ENCODE data around the gene PIGC.

The PIGC gene

GRCh38 chr1:172465617-172466016 is 21.7 kb upstream of the PIGC start:
- no peaks in the 10 kb centered on the region for H3K36me3 ChIP-seq (ENCODE audit: control insufficient read depth, insufficient read depth, low read length)
- H3K9ac ChIP-seq (ENCODE audit: low read depth, low read length): no peak overlapping the region
- H3K4me3 ChIP-seq (ENCODE audit: low read depth, low read length): no peak overlapping the region
- no peaks in the 10 kb centered on the region for H3K27me3 ChIP-seq (ENCODE audit: control insufficient read depth, insufficient read depth, low read length)
- H3K9me3 ChIP-seq (ENCODE audit: control insufficient read depth, insufficient read depth, low read length): no peaks in the 10 kb centered on the region
- H3K4me1 ChIP-seq (ENCODE audit: control insufficient read depth, insufficient read depth, low read length): no peaks in the 10 kb centered on the region

GRCh38 chr1:172460887-172461315 is 17.0 kb upstream of the PIGC start:
- Histone ChIP-seq H3K4me3 (ENCODE audit: low read depth, low read length) (no peak overlapping the region), H3K4me1 (ENCODE audit: control insufficient read depth, insufficient read depth, low read length) (no peaks in the 10 kb centered on the region), H3K9me3 (ENCODE audit: control insufficient read depth, insufficient read depth, low read length) (no peaks in the 10 kb centered on the region), H3K27me3 (ENCODE audit: control insufficient read depth, insufficient read depth, low read length) (no peaks in the 10 kb centered on the region), H3K36me3 (ENCODE audit: control insufficient read depth, insufficient read depth, low read length) (no peaks in the 10 kb centered on the region), H3K9ac (ENCODE audit: low read depth, low read length) (no peak overlapping the region)

GRCh38 chr1:172460177-172460576 is 16.3 kb upstream of the PIGC start:
- no peaks in the 10 kb centered on the region for H3K27me3 ChIP-seq (ENCODE audit: control insufficient read depth, insufficient read depth, low read length)
- H3K4me3 ChIP-seq (ENCODE audit: low read depth, low read length): no peak overlapping the region
- no peaks in the 10 kb centered on the region for H3K9me3 ChIP-seq (ENCODE audit: control insufficient read depth, insufficient read depth, low read length)
- H3K9ac ChIP-seq (ENCODE audit: low read depth, low read length): no peak overlapping the region
- H3K4me1 ChIP-seq (ENCODE audit: control insufficient read depth, insufficient read depth, low read length): no peaks in the 10 kb centered on the region
- H3K36me3 ChIP-seq (ENCODE audit: control insufficient read depth, insufficient read depth, low read length): no peaks in the 10 kb centered on the region

- no peak overlapping the region for H3K4me3 ChIP-seq (ENCODE audit: low read depth, low read length)
- H3K27me3 ChIP-seq (ENCODE audit: control insufficient read depth, insufficient read depth, low read length): no peaks in the 10 kb centered on the region
- H3K36me3 ChIP-seq (ENCODE audit: control insufficient read depth, insufficient read depth, low read length): no peaks in the 10 kb centered on the region
- no peaks in the 10 kb centered on the region for H3K4me1 ChIP-seq (ENCODE audit: control insufficient read depth, insufficient read depth, low read length)
- H3K9me3 ChIP-seq (ENCODE audit: control insufficient read depth, insufficient read depth, low read length): no peaks in the 10 kb centered on the region
- H3K9ac ChIP-seq (ENCODE audit: low read depth, low read length): no peak overlapping the region
Observed at GRCh38 chr1:172457479-172458130, 13.7 kb upstream of the PIGC start.

GRCh38 chr1:172456344-172456769 is 12.5 kb upstream of the PIGC start:
- no peaks in the 10 kb centered on the region for H3K9me3 ChIP-seq (ENCODE audit: control insufficient read depth, insufficient read depth, low read length)
- no peaks in the 10 kb centered on the region for H3K4me1 ChIP-seq (ENCODE audit: control insufficient read depth, insufficient read depth, low read length)
- H3K27me3 ChIP-seq (ENCODE audit: control insufficient read depth, insufficient read depth, low read length): no peaks in the 10 kb centered on the region
- H3K4me3 ChIP-seq (ENCODE audit: low read depth, low read length): no peak overlapping the region
- H3K36me3 ChIP-seq (ENCODE audit: control insufficient read depth, insufficient read depth, low read length): no peaks in the 10 kb centered on the region
- H3K9ac ChIP-seq (ENCODE audit: low read depth, low read length): no peak overlapping the region

GRCh38 chr1:172455451-172455850 is 11.6 kb upstream of the PIGC start:
- Histone ChIP-seq H3K27me3 (ENCODE audit: control insufficient read depth, insufficient read depth, low read length) (no peaks in the 10 kb centered on the region), H3K36me3 (ENCODE audit: control insufficient read depth, insufficient read depth, low read length) (no peaks in the 10 kb centered on the region), H3K9ac (ENCODE audit: low read depth, low read length) (no peak overlapping the region), H3K4me1 (ENCODE audit: control insufficient read depth, insufficient read depth, low read length) (no peaks in the 10 kb centered on the region), H3K4me3 (ENCODE audit: low read depth, low read length) (no peak overlapping the region), H3K9me3 (ENCODE audit: control insufficient read depth, insufficient read depth, low read length) (no peaks in the 10 kb centered on the region)

- H3K9me3 ChIP-seq (ENCODE audit: control insufficient read depth, insufficient read depth, low read length): no peaks in the 10 kb centered on the region
- H3K27me3 ChIP-seq (ENCODE audit: control insufficient read depth, insufficient read depth, low read length): no peaks in the 10 kb centered on the region
- H3K9ac ChIP-seq (ENCODE audit: low read depth, low read length): no peak overlapping the region
- H3K4me1 ChIP-seq (ENCODE audit: control insufficient read depth, insufficient read depth, low read length): no peaks in the 10 kb centered on the region
- H3K4me3 ChIP-seq (ENCODE audit: low read depth, low read length): no peak overlapping the region
- H3K36me3 ChIP-seq (ENCODE audit: control insufficient read depth, insufficient read depth, low read length): no peaks in the 10 kb centered on the region
Observed at GRCh38 chr1:172453607-172454006, 9.7 kb upstream of the PIGC start.

- Histone ChIP-seq H3K4me3 (ENCODE audit: low read depth, low read length) (no peak overlapping the region), H3K27me3 (ENCODE audit: control insufficient read depth, insufficient read depth, low read length) (no peaks in the 10 kb centered on the region), H3K9ac (ENCODE audit: low read depth, low read length) (no peak overlapping the region)
Observed at GRCh38 chr1:172453153-172453545, 9.3 kb upstream of the PIGC start.

GRCh38 chr1:172452536-172453152 is 8.8 kb upstream of the PIGC start:
- no peak overlapping the region for H3K9ac ChIP-seq (ENCODE audit: low read depth, low read length)
- no peak overlapping the region for H3K4me3 ChIP-seq (ENCODE audit: low read depth, low read length)
- no peaks in the 10 kb centered on the region for H3K4me1 ChIP-seq (ENCODE audit: control insufficient read depth, insufficient read depth, low read length)
- no peaks in the 10 kb centered on the region for H3K9me3 ChIP-seq (ENCODE audit: control insufficient read depth, insufficient read depth, low read length)
- H3K36me3 ChIP-seq (ENCODE audit: control insufficient read depth, insufficient read depth, low read length): no peaks in the 10 kb centered on the region
- no peaks in the 10 kb centered on the region for H3K27me3 ChIP-seq (ENCODE audit: control insufficient read depth, insufficient read depth, low read length)

More at GRCh38 chr1:172453153-172453545, 9.3 kb upstream of the PIGC start:
- Histone ChIP-seq H3K36me3 (ENCODE audit: control insufficient read depth, insufficient read depth, low read length) (no peaks in the 10 kb centered on the region), H3K4me1 (ENCODE audit: control insufficient read depth, insufficient read depth, low read length) (no peaks in the 10 kb centered on the region), H3K9me3 (ENCODE audit: control insufficient read depth, insufficient read depth, low read length) (no peaks in the 10 kb centered on the region)

- Histone ChIP-seq H3K4me3 (ENCODE audit: low read depth, low read length) (no peak overlapping the region), H3K27me3 (ENCODE audit: control insufficient read depth, insufficient read depth, low read length) (no peaks in the 10 kb centered on the region), H3K4me1 (ENCODE audit: control insufficient read depth, insufficient read depth, low read length) (no peaks in the 10 kb centered on the region), H3K9ac (ENCODE audit: low read depth, low read length) (no peak overlapping the region), H3K9me3 (ENCODE audit: control insufficient read depth, insufficient read depth, low read length) (no peaks in the 10 kb centered on the region), H3K36me3 (ENCODE audit: control insufficient read depth, insufficient read depth, low read length) (no peaks in the 10 kb centered on the region)
Observed at GRCh38 chr1:172451002-172451443, 7.2 kb upstream of the PIGC start.

GRCh38 chr1:172450524-172450885 is 6.6 kb upstream of the PIGC start:
- no peaks in the 10 kb centered on the region for H3K36me3 ChIP-seq (ENCODE audit: control insufficient read depth, insufficient read depth, low read length)
- no peak overlapping the region for H3K4me3 ChIP-seq (ENCODE audit: low read depth, low read length)
- no peaks in the 10 kb centered on the region for H3K9me3 ChIP-seq (ENCODE audit: control insufficient read depth, insufficient read depth, low read length)
- no peaks in the 10 kb centered on the region for H3K27me3 ChIP-seq (ENCODE audit: control insufficient read depth, insufficient read depth, low read length)
- no peak overlapping the region for H3K9ac ChIP-seq (ENCODE audit: low read depth, low read length)
- no peaks in the 10 kb centered on the region for H3K4me1 ChIP-seq (ENCODE audit: control insufficient read depth, insufficient read depth, low read length)

Data from iPS-15b (cell line).